Measurements from ENCODE around the gene AOAH.

Gene AOAH, protein sequence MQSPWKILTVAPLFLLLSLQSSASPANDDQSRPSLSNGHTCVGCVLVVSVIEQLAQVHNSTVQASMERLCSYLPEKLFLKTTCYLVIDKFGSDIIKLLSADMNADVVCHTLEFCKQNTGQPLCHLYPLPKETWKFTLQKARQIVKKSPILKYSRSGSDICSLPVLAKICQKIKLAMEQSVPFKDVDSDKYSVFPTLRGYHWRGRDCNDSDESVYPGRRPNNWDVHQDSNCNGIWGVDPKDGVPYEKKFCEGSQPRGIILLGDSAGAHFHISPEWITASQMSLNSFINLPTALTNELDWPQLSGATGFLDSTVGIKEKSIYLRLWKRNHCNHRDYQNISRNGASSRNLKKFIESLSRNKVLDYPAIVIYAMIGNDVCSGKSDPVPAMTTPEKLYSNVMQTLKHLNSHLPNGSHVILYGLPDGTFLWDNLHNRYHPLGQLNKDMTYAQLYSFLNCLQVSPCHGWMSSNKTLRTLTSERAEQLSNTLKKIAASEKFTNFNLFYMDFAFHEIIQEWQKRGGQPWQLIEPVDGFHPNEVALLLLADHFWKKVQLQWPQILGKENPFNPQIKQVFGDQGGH

GRCh38 chr7:36723951-36724664 is at the start of gene AOAH:
Gene AOAH (minus strand): TSS chr7:36724494. CDS start chr7:36724148, 346 bp downstream.
- no peak for DNase-seq

DNA sequence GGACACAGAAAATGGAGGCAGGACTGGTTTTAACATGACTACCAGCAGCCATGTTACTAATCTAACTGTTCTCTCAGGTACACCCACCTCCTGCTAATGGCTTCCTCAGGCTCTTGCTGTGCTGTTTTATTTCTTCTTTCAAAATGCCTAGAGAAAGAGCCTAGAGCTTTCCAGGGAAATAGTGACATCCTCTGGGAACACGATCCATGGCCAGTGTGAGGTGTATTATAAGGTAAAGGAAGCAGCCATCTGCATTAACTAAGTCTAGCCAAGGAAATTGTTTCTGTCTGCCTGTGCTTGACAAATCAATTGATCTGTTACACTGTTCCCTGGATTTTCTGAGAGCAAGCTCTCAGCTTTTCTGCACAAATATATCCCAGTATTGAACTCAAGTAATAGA is 42.2 kb upstream of the AOAH start:
- no peak for DNase-seq

DNA sequence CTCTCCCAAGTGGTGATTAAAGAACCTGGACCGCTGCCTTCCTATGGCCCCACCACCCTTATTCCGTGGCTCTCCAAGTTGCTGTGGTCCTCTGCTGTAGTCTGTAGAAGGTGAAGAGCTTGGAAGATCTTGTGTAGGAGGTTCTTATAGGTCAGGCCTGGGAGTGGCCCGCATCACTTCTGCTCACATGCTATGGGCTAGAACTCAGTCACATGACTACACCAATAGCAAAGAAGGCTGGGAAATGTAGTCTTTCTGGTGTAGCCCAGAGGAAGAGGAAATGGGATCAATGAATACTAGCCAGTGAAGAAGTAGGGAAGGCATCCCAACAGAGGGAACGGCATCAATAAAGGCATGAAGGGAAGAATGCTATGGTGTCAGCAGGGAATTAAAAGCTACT is 41.3 kb upstream of the AOAH start:
- DNase-seq = no peak

DNA sequence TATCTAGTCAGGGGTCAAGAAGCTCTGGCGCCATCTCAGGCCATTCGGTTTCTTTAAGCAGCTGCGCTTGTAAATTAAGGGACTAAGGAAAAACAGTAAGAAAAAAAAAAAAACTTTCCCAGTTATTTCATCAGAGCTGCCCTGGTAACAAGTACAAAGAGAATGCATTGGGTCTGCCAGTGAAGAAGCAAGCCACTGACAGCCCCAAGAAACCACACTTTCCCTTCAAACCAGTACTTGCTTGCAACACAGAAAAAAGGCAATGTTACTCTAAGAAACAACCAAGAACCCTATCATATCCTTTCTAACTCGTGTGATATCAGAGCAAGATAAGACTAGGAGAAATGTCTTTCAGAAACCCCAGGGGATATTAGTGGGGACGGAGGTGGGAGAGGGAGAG is 40.6 kb upstream of the AOAH start:
- DNase-seq = no peak

DNA sequence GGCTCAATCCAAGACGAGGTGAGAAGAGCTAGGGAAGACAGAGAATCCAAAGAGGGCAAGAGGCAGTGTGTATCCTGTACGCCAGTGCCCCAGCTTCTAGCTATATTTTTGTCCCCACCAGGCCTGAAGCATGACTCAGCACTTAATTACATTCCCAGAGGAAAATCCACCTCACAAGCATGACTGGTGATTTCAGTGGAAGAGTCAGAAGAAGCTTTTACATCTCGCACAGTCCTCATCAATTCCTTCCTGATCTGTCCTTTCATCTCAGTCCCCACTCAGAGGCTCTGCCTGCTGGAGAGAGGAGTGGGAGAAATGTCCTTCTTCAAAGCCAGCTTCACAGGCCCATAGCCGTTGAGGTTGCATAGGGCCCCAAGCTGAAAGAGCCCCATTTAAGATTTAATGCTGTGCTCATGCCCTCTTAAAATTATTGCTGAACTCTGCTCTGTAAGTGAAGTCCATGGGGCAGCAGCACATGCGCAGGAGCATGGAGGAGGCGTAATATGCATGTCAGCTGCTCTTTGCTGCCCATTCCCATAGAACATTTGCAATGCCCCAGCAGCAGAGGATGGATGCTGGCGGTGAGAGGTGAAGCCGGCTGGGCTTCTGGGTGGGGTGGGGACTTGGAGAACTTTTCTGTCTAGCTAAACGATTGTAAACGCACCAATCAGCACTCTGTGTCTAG is 39.0 kb upstream of the AOAH start:
- no peak for DNase-seq

GRCh38 chr7:36762394-36762793 is 38.1 kb upstream of the AOAH start:
- no peak for DNase-seq

- no peak for DNase-seq
Measured at GRCh38 chr7:36761835-36762234, 37.5 kb upstream of the AOAH start.

- no peak for DNase-seq
Measured at GRCh38 chr7:36760856-36761762, 36.8 kb upstream of the AOAH start.

GRCh38 chr7:36758879-36759278 is 34.6 kb upstream of the AOAH start:
- peak; percentile 7 for DNase-seq

DNA sequence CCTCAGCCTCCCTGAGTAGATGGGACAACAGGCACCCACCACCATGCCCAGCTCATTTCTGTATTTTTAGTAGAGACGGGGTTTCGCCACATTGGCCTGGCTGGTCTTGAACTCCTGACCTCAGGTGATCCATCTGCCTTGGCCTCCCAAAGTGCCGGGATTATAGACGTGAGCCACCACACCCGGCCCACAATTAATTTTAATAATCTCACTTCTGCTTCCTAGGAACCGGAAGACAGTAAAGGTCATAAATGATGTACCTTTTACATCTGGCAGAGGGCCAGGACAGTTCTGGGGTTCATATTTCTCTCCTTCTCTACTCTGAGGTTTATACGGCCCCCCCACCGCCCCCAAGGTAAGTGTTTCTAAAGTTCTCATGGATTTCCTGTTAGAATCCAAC is 31.2 kb upstream of the AOAH start:
- DNase-seq = no peak

- no peak for DNase-seq
Measured at GRCh38 chr7:36752026-36752711, 27.9 kb upstream of the AOAH start.

GRCh38 chr7:36750451-36750850 is 26.2 kb upstream of the AOAH start:
- no peak for DNase-seq

DNA sequence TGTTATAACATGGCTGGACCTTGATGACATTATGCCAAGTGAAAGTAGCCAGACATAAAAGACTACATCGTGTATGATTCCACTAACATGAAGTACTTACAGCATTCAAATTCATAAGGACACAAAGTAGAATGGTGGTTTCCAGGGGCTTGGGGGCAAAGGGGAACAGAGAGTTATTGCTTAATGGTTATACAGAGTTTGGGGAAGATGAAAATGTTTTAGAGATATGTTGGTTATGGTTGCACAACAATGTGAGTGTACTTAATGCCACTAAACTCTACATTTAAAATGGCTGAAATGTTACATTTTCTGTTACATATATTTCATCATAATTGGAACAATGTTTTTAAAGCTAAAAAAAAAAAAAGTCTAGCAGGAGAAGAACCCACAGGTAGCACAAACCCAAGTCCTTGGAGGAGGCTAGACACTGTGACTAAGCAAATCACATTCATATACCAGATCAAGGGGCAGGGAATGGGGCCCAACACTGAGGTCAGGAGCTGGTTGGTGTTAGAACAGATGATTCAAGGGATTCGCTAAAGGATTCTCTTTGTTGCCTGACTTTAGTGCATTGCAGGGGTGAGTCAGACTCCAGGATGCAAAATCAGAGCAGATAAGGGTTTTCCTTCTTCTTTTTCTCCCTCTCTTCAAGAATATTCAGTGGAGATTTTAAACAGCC is 25.1 kb upstream of the AOAH start:
- no peak for DNase-seq

- DNase-seq = no peak
Measured at GRCh38 chr7:36748017-36748487, 23.8 kb upstream of the AOAH start.

DNA sequence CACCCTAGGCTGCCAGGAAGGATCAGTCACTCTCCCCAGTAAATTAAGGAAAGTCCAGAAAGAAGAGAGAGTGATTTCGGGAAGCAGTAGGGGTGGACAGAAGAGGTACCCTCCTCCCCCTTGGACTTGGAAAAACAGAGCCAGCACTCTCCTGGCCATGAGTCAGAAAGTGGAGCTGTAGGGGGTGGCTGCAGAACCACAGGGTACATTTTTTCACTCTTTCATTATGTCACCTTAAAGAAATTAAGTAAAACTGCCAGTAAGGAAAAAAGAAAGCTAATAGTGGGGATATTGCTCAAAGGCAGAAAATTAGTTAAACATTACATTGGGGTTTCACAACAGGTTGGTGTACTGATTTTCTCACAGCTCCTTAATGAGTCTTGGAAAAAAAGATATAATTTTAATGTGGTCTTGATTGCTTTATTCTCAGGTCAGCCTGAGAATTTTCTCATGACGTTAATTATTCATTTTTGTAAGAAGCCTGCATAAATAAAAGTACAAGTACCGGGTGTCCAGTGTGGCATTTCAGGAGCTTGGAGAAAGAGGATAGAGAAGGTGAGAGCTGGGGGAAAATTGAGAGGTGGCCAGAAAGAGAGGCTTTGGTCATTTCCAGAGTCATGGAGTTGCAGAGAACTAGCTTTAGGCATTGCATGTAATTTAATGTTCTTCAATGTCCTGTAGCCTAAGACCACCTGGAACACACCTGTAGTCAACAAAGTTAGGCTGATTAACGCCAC is 23.2 kb upstream of the AOAH start:
- no peak for DNase-seq

DNA sequence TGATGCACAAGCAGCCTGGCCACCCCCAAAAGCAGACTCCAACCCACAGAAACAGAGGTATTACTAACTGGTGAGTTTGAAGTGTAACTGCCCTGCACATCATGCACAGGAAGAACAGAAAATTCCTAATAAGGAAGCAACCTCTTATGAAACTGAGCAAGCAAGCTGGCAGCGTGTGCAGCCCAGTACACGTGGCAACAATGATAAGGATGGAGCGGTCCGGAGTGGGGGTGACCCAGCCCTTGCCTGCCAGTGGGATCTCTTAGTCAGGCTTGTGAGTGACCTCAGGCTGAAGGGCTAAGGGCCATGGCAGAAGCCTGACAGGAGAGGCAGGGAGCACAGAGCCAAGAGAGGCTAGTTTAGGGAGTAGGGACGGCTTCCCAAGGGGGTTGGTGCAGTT is 22.1 kb upstream of the AOAH start:
- no peak for DNase-seq

DNA sequence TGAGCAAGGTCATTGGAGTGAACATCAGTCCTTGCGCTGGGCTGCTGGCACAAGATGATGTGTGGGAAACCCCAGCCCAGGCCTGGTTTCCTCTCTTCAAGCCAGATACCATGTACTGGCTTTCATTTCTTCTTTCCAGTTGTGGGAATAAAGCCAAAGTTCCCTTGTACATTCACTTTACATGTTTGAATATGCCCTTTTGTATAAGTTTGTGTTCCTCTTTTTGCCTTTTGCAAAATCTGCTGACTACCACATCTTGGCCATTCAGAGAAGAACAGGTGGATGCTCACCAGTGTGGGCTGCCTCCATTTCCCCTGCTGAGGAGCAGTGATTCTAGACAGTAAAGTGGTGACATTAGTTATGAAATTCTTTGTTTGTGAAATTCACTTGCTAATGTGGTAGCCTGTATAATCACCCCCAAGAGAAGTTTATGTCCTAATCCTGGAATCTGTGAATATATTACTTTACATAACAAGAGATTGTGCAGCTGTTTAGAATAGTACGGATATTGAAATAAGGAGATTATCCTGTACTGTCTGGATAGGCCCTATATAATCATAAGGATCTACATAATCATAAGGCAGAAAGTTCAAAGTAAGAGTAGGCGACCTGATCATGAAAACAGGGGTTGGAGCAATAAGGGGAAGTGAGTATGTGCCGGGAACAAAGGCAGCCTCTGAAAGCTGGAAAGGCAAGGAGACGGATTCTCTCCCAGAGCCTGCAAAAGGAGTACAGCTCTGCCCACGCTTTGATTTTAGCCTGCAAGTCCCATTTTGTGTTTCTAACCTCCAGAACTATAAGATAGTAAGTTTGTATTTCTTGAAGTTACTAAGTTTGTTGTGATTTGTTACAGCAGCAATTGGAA is 18.8 kb upstream of the AOAH start:
- DNase-seq = no peak

DNA sequence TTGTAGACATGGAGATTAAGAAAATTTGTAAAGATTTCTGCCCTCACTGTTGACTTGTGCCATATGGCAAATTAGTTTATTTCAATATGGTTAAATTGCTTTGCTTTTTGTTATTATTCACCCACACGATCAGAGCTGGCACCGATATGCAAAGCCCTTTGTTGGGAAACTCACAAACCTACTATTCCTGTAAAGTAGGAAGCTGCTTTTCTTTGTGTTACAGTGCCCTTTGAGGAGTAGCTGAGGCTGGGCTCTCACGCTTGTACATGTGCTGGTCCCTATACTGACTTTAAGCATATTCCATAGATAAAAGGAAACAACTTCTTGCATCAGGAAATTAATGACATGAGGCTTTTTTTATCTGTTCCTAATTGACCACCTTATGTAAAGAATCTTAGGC is 17.6 kb upstream of the AOAH start:
- DNase-seq = no peak

DNA sequence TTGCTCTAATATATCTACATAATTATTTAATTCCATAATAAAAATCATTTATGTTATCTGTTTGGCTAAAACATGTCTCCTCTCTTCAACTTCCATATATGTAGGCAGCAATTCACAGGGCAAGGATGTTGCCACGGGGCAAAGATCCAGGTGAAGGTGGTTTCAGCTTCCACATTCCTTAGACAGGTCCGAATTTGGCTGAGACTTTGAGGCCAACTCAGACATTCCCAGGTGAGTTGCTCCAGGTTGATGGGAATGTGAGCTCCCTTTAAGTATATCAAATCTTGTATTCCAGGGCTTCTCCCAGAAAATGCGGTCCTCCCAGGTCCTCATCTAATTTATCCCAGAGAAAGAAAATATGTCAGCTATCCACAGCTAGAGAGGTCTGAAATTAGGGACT is 15.1 kb upstream of the AOAH start:
- no peak for DNase-seq

DNA sequence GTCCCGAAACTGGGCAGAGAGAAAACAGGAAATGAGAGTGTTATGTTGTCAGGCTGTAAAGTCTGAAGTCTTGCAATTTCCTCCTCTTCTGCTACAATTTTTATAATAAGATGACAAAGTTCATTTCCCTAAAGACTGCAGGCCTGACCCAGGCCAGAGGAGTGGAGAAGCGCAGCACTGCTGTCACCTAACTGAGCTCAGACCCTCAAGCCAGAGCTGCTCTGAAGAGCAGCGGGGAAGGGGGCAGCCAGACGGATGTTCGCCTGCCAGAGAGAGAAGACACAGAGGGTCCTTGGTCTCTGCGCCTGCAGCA is 12.6 kb upstream of the AOAH start:
- no peak for DNase-seq
